ENCODE results near the gene ERG.

The ERG gene, protein sequence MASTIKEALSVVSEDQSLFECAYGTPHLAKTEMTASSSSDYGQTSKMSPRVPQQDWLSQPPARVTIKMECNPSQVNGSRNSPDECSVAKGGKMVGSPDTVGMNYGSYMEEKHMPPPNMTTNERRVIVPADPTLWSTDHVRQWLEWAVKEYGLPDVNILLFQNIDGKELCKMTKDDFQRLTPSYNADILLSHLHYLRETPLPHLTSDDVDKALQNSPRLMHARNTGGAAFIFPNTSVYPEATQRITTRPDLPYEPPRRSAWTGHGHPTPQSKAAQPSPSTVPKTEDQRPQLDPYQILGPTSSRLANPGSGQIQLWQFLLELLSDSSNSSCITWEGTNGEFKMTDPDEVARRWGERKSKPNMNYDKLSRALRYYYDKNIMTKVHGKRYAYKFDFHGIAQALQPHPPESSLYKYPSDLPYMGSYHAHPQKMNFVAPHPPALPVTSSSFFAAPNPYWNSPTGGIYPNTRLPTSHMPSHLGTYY

DNA sequence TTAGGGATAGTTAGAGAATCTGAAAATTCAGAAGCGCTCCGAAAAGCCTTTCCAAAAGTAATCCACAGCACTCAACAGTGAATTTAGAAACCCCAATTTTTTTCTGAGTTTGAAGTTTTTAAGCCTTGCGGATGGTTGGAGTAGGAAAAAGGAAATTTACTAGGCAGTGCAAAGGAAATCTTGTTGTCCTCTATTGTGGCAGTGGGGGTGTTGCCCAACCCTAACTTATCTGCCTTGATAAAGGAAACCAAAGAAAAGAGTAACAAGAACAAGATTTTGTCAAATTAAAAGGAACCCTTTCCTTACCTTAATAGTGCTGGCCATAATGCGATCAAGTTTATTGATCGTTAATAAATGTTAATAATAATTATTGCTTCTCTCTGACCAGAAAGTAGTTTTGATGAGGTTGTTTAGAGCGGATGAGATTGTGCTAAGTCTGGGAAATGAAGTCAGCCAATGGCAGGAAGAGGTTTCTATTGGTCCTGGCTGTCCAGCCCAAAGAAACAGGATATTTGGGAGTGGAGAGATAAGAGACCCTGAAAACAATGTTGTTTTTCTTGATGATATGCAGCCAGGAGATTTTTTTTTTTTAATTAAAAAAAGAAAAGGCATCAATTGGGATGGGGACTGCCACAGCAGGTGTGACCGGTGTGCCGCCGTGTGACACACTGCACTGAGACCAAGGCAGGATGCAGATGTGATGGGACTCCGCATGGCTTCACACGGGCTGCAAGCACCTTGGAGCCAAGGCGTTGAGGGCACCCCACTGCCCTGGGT lies at the start of gene ERG:
Gene ERG, minus strand, starts transcription at position 421 of the 777 bp plus-strand sequence. Its CDS starts 97 bp downstream, at position 324.
- no peak for DNase-seq (ENCODE audit: low spot score)
- peak within 1 kb of the TSS; percentile 44 to 62 for H3K27ac ChIP-seq
- TF ChIP-seq, protein P1, sequence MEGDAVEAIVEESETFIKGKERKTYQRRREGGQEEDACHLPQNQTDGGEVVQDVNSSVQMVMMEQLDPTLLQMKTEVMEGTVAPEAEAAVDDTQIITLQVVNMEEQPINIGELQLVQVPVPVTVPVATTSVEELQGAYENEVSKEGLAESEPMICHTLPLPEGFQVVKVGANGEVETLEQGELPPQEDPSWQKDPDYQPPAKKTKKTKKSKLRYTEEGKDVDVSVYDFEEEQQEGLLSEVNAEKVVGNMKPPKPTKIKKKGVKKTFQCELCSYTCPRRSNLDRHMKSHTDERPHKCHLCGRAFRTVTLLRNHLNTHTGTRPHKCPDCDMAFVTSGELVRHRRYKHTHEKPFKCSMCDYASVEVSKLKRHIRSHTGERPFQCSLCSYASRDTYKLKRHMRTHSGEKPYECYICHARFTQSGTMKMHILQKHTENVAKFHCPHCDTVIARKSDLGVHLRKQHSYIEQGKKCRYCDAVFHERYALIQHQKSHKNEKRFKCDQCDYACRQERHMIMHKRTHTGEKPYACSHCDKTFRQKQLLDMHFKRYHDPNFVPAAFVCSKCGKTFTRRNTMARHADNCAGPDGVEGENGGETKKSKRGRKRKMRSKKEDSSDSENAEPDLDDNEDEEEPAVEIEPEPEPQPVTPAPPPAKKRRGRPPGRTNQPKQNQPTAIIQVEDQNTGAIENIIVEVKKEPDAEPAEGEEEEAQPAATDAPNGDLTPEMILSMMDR (IDR thresholded peaks at IDR 0.05), result no peak
- H3K4me3 ChIP-seq, result peak within 1 kb of the TSS; percentile 49

DNA sequence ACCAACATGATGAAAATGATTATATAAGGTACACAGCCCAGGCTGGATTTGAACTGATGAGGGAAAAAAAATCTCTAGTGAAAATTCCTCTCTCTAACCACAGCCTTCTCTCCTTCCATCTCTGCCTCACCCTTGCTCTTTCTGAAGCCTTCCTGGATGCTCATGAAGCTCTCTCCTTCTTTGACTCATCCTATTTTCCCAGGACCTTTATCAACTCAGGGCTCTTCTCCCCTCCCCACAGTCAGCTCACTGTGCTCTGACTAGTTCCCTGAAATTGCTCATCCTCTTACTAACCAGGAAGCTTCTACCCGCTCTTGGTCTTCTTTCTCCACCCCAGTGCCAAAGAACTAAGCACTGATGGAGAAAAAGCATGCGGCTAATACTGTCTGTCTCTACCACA lies 46.4 kb upstream of the ERG start:
- TF ChIP-seq, protein P1 (IDR thresholded peaks at IDR 0.05), result no peak
- no peak overlapping the region for H3K27ac ChIP-seq
- no peak for DNase-seq (ENCODE audit: low spot score)
- H3K4me3 ChIP-seq, result no peak overlapping the region

DNA sequence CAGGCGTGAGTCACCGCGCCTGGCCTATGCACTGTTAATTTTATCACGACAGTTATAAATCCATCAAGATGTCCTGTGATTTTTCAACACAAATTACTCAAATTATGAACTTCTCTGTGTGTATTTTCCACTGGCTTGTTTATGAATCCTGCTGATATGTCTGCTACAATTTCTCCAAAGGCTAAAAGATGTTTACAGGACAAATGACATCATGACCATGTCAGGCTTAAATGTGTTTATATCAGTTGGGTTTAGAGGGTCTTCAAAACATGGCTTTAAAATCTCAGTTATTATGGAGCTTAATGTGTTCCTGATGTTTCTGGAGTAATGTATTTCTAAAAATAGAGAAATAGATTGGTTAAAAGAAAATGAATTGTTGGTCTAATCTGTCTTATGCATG lies 44.0 kb upstream of the ERG start:
- no peak overlapping the region for H3K4me3 ChIP-seq
- H3K27ac ChIP-seq, result no peak overlapping the region
- TF ChIP-seq, protein P1 (IDR thresholded peaks at IDR 0.05), result no peak
- DNase-seq (ENCODE audit: low spot score), result no peak

DNA sequence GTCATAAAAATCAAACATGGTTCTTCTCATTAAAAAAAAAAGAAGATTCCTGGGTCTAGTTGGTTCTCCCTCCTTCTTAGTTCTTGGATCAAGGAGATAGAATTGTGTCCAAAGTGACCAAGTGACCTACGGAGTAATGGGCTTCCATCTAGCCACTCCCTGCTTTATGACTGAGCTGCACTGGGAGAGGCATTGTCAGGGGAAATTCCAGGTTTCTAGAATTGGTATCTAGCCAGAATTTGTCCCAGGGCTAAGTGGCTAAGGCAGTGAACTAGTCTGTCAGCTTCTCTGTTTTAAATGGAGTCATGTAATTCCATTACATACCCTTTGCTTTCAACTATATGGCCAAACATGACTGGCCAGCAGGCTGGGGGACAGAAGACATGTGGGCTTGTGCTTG lies 40.1 kb upstream of the ERG start:
- no peak for DNase-seq (ENCODE audit: low spot score)
- Histone ChIP-seq H3K27ac (no peak overlapping the region), H3K4me3 (no peak overlapping the region)
- TF ChIP-seq, protein P1 (IDR thresholded peaks at IDR 0.05), result no peak

DNA sequence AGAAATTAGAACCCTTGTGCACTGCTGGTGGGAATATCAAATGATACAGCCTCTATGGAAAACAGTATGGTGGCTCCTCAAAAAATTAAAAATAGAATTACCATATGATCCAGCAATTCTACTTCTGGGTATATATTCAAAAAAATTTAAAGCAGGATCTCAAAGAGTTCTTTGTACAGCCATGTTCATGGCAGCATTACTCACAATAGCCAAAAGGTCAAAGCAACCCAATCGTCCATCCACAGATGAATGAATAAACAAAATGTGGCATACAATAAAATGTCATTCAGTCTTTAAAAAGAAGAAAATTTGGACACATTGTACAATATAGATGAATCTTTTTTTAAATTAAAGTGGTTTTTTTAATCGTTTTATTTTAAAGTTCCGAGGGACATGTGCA lies 36.3 kb upstream of the ERG start:
- TF ChIP-seq, protein P1 (IDR thresholded peaks at IDR 0.05), result no peak
- no peak for DNase-seq (ENCODE audit: low spot score)
- H3K27ac ChIP-seq, result no peak overlapping the region
- H3K4me3 ChIP-seq, result no peak overlapping the region

DNA sequence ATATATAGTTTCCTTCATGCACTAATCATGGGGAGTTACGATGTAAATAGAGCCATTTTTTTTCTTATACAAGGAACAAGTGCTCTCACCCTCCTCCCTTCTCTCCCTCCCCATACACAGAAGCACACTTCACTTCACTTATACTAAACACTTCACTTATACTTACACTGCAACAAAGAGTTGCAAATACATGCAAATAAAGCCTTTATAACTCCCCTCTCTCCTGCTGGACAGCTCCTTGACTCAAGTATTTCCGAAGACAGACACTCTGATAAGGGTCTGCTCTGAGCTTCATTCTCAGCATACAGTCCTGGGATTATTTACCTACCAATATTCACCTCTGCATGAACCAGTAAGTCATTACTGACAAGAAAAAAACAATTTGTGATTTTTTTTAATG lies 35.6 kb upstream of the ERG start:
- TF ChIP-seq, protein P1 (IDR thresholded peaks at IDR 0.05), result no peak
- Histone ChIP-seq H3K4me3 (no peak overlapping the region), H3K27ac (no peak overlapping the region)
- no peak for DNase-seq (ENCODE audit: low spot score)
